HepG2 (cell line): ENCODE data around the gene TSPY4.
"Not testable (repeated sequence)": the region's sequence is repeated elsewhere in the genome, so short reads cannot be mapped to it uniquely, and the experiment has no call there.

Source experiments
- MATR3 ChIP-seq: sonication (generic); formaldehyde crosslinking; IDR thresholded peaks from 2 replicates; pipeline ENCODE4 v1.4.0; 2020; ENCODE audit warnings: missing genetic modification reagents
- PCBP1 ChIP-seq: fragments of 200-400 bp; formaldehyde crosslinking; IDR thresholded peaks from 2 replicates; pipeline ENCODE4 v1.6.1; 2017; ENCODE audit warnings: mild to moderate bottlenecking, low read depth, low read length, borderline replicate concordance
- ZBTB14 ChIP-seq: sonication (generic); formaldehyde crosslinking; IDR thresholded peaks from 2 replicates; pipeline ENCODE4 v1.4.0; 2020; ENCODE audit warnings: missing genetic modification reagents

GRCh38 chrY:9337164-9337563 lies at the start of gene TSPY4:
- not testable (repeated sequence) for TF ChIP-seq ZBTB14 (CRISPR knock-in tag); PCBP1; MATR3 (CRISPR knock-in tag)
